ENCODE measurements around the gene HPGD. TPM values are rescaled to one million over a fixed set of nuclear protein-coding genes. Genes with fewer than 3 reads are reported as not detected.

Gene HPGD
- not detected in 2 replicates for total RNA-seq (2014; rRNA removed; shearing (Covaris generic); ENCODE audit: low replicate concordance)

DNA sequence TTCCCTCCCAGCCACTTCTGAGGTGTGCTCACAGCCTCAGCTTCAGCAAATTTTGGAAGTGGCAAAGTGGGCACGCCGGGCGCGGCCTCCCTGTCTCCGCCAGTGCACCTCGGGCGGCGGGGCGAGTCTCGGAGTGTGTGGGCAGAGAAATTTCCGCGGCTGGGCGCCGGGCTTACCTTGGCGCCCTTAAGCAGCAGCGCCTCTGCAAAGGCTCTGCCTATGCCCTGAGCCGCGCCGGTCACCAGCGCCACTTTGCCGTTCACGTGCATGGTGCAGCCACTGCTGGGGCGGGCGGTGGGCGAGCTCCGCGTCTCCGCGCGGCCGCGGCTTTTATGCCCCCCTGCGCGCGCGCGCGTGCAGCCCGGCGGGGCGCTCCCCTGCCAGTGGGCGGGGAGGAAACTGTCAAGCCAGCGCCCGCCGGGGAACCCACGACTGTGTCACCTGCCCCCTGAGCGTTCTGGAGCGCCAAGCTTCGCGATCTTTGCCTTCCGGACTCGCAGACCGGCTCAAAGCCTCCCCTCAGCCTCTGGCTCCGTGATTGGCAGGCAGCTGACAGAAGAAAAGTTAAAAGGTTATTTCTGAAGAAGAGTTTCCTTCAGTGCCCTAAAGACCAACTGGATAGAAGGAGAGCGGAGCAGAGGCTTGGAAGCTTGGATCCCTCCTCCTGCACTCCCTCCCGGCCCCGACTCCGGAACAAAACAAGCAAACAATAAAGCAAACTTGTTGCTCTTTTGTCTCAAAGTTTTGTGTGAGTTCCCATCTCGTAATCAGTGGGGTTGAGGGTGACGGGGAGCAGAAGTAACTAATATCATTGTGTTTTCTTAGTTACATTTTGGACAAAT, at the start of gene HPGD:
Gene HPGD, minus strand, starts transcription at position 306 of the 842 bp plus-strand sequence. Its CDS starts 37 bp downstream, at position 269.
- no peaks in the 10 kb centered on the region for H3K9me2 ChIP-seq (replicated peaks; ENCODE audit: insufficient read depth, low read length)
- H3K4me3 ChIP-seq (ENCODE audit: low read length), result no peak within 1 kb of the TSS
- H4K20me1 ChIP-seq (ENCODE audit: insufficient read depth, low read depth, low read length), result no peaks in the 10 kb centered on the region
- no peaks in the 10 kb centered on the region for H3K27me3 ChIP-seq (ENCODE audit: low read length)
- no peaks in the 10 kb centered on the region for H3K79me2 ChIP-seq (ENCODE audit: low read length)
- H3K4me2 ChIP-seq (ENCODE audit: low read depth, low read length, poor library complexity, severe bottlenecking), result no peak within 1 kb of the TSS
- no peak within 1 kb of the TSS for H3K27ac ChIP-seq (ENCODE audit: low read length)
- no peak within 1 kb of the TSS for H3K9ac ChIP-seq (ENCODE audit: low read length)
- H3K9me3 ChIP-seq (ENCODE audit: low read length), result no peaks in the 10 kb centered on the region
- no peaks in the 10 kb centered on the region for H3K4me1 ChIP-seq (ENCODE audit: low read length)
- no peak within 1 kb of the TSS for H2AFZ ChIP-seq (ENCODE audit: low read length)
- no peaks in the 10 kb centered on the region for H3K36me3 ChIP-seq (ENCODE audit: insufficient read depth, low read length)
- DNase-seq, result no peak

DNA sequence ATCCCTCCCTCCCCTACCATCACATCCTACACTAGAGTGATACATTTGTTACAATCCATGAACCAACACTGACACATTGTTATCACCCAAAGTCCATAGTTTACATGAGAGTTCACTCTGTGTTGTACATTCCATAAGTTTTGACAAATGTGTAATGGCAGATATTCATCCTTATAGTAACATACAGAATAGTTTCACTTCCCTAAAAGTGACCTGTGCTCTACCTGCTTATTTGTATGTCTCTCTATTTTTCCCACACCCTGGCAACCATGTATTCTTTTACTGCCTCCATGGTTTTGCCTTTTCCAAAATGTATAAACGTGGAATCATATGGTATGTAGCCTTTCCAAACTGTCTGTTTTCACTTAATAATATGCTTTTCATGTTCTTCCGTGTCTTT, 42.2 kb upstream of the HPGD start:
- no peaks in the 10 kb centered on the region for H3K9me3 ChIP-seq (ENCODE audit: low read length)
- H3K9me2 ChIP-seq (replicated peaks; ENCODE audit: insufficient read depth, low read length), result no peaks in the 10 kb centered on the region
- no peak for DNase-seq
- no peak overlapping the region for H3K4me2 ChIP-seq (ENCODE audit: low read depth, low read length, poor library complexity, severe bottlenecking)
- no peaks in the 10 kb centered on the region for H3K4me1 ChIP-seq (ENCODE audit: low read length)
- no peak overlapping the region for H3K4me3 ChIP-seq (ENCODE audit: low read length)
- no peak overlapping the region for H3K9ac ChIP-seq (ENCODE audit: low read length)
- H3K36me3 ChIP-seq (ENCODE audit: insufficient read depth, low read length), result no peaks in the 10 kb centered on the region
- no peaks in the 10 kb centered on the region for H3K27me3 ChIP-seq (ENCODE audit: low read length)
- H4K20me1 ChIP-seq (ENCODE audit: insufficient read depth, low read depth, low read length), result no peaks in the 10 kb centered on the region
- no peak overlapping the region for H3K27ac ChIP-seq (ENCODE audit: low read length)
- no peaks in the 10 kb centered on the region for H3K79me2 ChIP-seq (ENCODE audit: low read length)
- no peak overlapping the region for H2AFZ ChIP-seq (ENCODE audit: low read length)

DNA sequence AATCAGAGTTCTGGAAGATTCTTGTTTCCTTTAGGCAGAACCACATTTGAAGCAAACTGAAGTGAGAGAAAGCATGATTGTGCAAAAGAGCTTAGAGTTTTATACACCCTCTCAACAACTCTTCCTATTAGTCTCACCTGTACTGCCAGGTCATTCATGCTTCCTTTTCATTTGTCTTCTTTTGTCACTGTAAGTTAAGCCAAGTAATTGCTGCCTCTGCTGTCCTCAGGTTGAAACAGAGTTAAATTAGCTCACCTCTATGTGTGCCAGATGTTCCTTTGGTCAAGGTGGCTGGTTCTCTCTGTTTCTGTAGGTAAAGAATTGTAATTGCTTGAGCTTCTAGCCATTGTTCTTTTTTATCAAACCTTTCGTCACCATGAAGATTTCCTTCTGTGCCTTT, 41.1 kb upstream of the HPGD start:
- Histone ChIP-seq H3K36me3 (ENCODE audit: insufficient read depth, low read length) (no peaks in the 10 kb centered on the region), H3K27me3 (ENCODE audit: low read length) (no peaks in the 10 kb centered on the region), H2AFZ (ENCODE audit: low read length) (no peak overlapping the region)

DNA sequence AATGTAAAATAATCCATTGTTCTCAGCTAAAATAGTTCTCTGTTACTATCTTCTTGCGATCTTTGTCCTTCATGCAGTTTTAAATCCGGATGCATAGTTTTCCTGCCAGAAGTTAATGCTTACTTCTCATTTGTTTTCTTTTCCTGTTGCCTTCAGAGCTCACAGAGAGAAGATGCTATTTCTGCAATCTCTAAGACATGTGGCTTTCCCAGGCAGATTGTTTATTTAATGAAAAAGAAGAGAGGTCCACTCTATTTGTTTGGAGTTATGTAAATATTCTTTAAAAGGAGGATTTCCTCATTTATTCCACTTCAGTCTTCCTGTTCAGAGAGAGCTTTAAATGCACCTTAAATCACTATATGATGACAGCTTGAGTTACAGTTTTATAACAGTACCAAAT, 39.3 kb upstream of the HPGD start:
- DNase-seq, result no peak
- H3K27ac ChIP-seq (ENCODE audit: low read length), result no peak overlapping the region

More for the DNA sequence above, 41.1 kb upstream of the HPGD start:
- H3K9me3 ChIP-seq (ENCODE audit: low read length), result no peaks in the 10 kb centered on the region
- H3K4me2 ChIP-seq (ENCODE audit: low read depth, low read length, poor library complexity, severe bottlenecking), result no peak overlapping the region
- H3K4me3 ChIP-seq (ENCODE audit: low read length), result no peak overlapping the region
- no peak overlapping the region for H3K9ac ChIP-seq (ENCODE audit: low read length)
- no peak overlapping the region for H3K27ac ChIP-seq (ENCODE audit: low read length)
- no peaks in the 10 kb centered on the region for H3K9me2 ChIP-seq (replicated peaks; ENCODE audit: insufficient read depth, low read length)
- DNase-seq, result no peak
- no peaks in the 10 kb centered on the region for H3K79me2 ChIP-seq (ENCODE audit: low read length)
- no peaks in the 10 kb centered on the region for H3K4me1 ChIP-seq (ENCODE audit: low read length)
- no peaks in the 10 kb centered on the region for H4K20me1 ChIP-seq (ENCODE audit: insufficient read depth, low read depth, low read length)

DNA sequence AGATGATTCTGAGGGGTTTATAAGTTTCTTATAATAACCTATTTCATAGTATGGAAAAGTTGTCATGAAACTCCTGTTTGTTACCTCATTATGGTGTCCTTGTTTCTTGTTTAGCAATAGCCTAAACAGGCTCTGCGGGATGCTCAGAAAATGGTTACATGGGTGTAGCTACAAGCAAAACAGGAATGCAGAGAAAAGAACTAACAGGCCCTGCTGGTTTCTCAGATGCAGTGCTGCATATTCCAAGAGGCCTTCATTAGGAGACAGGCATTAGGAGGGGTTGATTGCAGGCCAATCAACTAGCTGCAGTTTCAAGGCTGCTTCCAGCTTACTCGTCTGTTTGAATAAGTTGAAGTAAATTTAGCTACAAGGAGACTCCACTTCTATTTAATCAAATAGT, 37.6 kb upstream of the HPGD start:
- DNase-seq, result no peak
- Histone ChIP-seq H3K79me2 (ENCODE audit: low read length) (no peaks in the 10 kb centered on the region), H3K27ac (ENCODE audit: low read length) (no peak overlapping the region), H3K36me3 (ENCODE audit: insufficient read depth, low read length) (no peaks in the 10 kb centered on the region), H3K4me3 (ENCODE audit: low read length) (no peak overlapping the region), H3K4me1 (ENCODE audit: low read length) (no peaks in the 10 kb centered on the region), H3K4me2 (ENCODE audit: low read depth, low read length, poor library complexity, severe bottlenecking) (no peak overlapping the region), H3K9me2 (replicated peaks; ENCODE audit: insufficient read depth, low read length) (no peaks in the 10 kb centered on the region), H4K20me1 (ENCODE audit: insufficient read depth, low read depth, low read length) (no peaks in the 10 kb centered on the region), H3K9me3 (ENCODE audit: low read length) (no peaks in the 10 kb centered on the region), H3K9ac (ENCODE audit: low read length) (no peak overlapping the region), H2AFZ (ENCODE audit: low read length) (no peak overlapping the region), H3K27me3 (ENCODE audit: low read length) (no peaks in the 10 kb centered on the region)

More for the DNA sequence above, 39.3 kb upstream of the HPGD start:
- H3K79me2 ChIP-seq (ENCODE audit: low read length), result no peaks in the 10 kb centered on the region
- no peaks in the 10 kb centered on the region for H3K4me1 ChIP-seq (ENCODE audit: low read length)
- H3K9me3 ChIP-seq (ENCODE audit: low read length), result no peaks in the 10 kb centered on the region
- H2AFZ ChIP-seq (ENCODE audit: low read length), result no peak overlapping the region
- no peak overlapping the region for H3K4me3 ChIP-seq (ENCODE audit: low read length)
- H3K36me3 ChIP-seq (ENCODE audit: insufficient read depth, low read length), result no peaks in the 10 kb centered on the region
- no peak overlapping the region for H3K9ac ChIP-seq (ENCODE audit: low read length)
- H4K20me1 ChIP-seq (ENCODE audit: insufficient read depth, low read depth, low read length), result no peaks in the 10 kb centered on the region
- H3K4me2 ChIP-seq (ENCODE audit: low read depth, low read length, poor library complexity, severe bottlenecking), result no peak overlapping the region
- no peaks in the 10 kb centered on the region for H3K9me2 ChIP-seq (replicated peaks; ENCODE audit: insufficient read depth, low read length)
- H3K27me3 ChIP-seq (ENCODE audit: low read length), result no peaks in the 10 kb centered on the region

DNA sequence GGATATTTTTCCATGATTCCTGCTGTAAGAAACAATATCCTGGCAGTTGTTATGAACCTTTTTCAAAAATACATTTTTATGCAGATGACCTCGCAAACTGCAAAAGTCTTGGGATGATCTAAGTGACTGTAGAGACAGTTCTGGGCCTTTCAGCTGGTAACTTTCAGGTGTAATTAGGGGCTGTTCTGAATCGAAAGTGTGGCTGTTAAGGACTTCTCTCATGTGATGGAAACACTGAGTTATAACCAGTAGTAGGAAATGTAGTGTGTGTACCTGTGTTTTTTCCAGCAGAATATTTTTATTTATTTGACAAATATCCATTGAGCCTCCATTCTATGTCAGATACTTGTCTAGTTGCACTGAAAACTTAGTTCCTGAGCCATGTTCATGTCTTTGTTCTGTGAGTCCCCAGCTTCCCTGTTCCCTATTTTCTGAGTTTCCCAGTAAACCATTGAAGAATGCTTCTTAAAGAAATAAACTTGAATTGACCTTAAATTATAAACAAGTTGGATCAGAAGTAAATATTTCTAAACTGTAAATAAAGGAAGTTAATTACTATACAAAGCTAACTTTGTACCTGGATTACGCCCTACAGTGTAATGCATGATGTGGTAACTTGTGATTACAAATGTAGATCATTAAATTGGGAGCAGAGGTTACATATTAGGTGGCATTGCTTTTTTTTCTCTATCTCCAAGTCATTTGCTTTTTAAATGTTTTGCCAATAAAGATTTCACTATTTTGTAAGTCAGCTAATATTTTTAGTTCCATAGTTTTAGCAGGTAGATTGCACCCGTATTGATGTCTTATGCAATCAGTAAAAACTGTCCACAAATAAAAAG, 33.7 kb upstream of the HPGD start:
- no peaks in the 10 kb centered on the region for H3K9me2 ChIP-seq (replicated peaks; ENCODE audit: insufficient read depth, low read length)
- H3K4me1 ChIP-seq (ENCODE audit: low read length), result no peaks in the 10 kb centered on the region
- H3K79me2 ChIP-seq (ENCODE audit: low read length), result no peaks in the 10 kb centered on the region
- H3K4me2 ChIP-seq (ENCODE audit: low read depth, low read length, poor library complexity, severe bottlenecking), result no peak overlapping the region
- no peak overlapping the region for H3K4me3 ChIP-seq (ENCODE audit: low read length)
- H2AFZ ChIP-seq (ENCODE audit: low read length), result no peak overlapping the region
- no peak overlapping the region for H3K27ac ChIP-seq (ENCODE audit: low read length)
- no peaks in the 10 kb centered on the region for H3K36me3 ChIP-seq (ENCODE audit: insufficient read depth, low read length)
- no peaks in the 10 kb centered on the region for H4K20me1 ChIP-seq (ENCODE audit: insufficient read depth, low read depth, low read length)
- H3K27me3 ChIP-seq (ENCODE audit: low read length), result no peaks in the 10 kb centered on the region
- no peak for DNase-seq
- no peaks in the 10 kb centered on the region for H3K9me3 ChIP-seq (ENCODE audit: low read length)
- no peak overlapping the region for H3K9ac ChIP-seq (ENCODE audit: low read length)

DNA sequence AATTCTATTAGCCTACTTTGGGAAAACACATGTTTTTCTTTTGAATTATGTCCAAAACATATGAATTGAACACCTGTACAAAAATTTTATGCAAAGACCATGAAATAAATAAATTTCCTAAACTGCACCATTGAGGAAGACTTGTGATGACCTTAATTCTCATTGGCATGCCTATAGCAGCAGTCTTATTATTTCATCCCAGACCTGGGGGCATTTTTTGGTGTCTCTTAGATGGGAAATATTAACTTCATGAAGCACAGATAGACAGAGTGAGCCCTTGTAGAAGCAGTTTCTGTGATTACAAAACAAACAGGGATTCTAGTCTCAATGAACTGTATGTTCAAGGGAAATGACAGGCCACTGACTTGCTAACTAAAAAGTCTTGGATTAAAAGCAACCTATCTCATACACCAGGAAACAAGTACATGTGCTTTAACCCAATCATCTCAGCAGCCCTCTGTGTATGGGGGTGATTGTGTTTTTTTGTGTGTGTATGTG, 32.0 kb upstream of the HPGD start:
- Histone ChIP-seq H3K27ac (ENCODE audit: low read length) (no peak overlapping the region), H3K27me3 (ENCODE audit: low read length) (no peaks in the 10 kb centered on the region), H3K4me2 (ENCODE audit: low read depth, low read length, poor library complexity, severe bottlenecking) (no peak overlapping the region), H3K9me3 (ENCODE audit: low read length) (no peaks in the 10 kb centered on the region), H3K9me2 (replicated peaks; ENCODE audit: insufficient read depth, low read length) (no peaks in the 10 kb centered on the region), H3K9ac (ENCODE audit: low read length) (no peak overlapping the region), H2AFZ (ENCODE audit: low read length) (no peak overlapping the region), H3K79me2 (ENCODE audit: low read length) (no peaks in the 10 kb centered on the region), H3K4me1 (ENCODE audit: low read length) (no peaks in the 10 kb centered on the region), H3K4me3 (ENCODE audit: low read length) (no peak overlapping the region), H4K20me1 (ENCODE audit: insufficient read depth, low read depth, low read length) (no peaks in the 10 kb centered on the region), H3K36me3 (ENCODE audit: insufficient read depth, low read length) (no peaks in the 10 kb centered on the region)
- no peak for DNase-seq

DNA sequence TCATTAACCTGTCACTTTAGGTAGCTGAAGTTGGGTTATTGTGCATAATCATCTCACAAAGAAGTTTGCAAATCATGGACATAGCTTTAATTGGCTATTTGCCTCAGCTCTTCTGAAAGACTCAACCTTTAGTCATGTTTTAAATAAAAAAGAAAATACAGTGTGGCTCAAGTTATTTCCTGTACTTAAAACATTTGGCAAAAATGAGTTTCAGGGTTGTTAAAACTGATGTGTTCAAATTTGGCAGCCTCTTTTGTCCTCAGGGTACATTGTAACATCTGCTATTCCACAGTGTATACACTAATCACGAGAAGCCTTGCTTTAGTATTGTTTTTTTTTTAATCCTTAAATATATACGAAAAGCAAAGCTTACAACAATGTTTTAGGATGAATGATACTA, 31.5 kb upstream of the HPGD start:
- H3K4me2 ChIP-seq (ENCODE audit: low read depth, low read length, poor library complexity, severe bottlenecking), result no peak overlapping the region
- no peak overlapping the region for H3K27ac ChIP-seq (ENCODE audit: low read length)
- no peaks in the 10 kb centered on the region for H3K36me3 ChIP-seq (ENCODE audit: insufficient read depth, low read length)
- DNase-seq, result no peak
- no peaks in the 10 kb centered on the region for H3K9me2 ChIP-seq (replicated peaks; ENCODE audit: insufficient read depth, low read length)
- H3K4me1 ChIP-seq (ENCODE audit: low read length), result no peaks in the 10 kb centered on the region
- no peak overlapping the region for H3K9ac ChIP-seq (ENCODE audit: low read length)
- no peaks in the 10 kb centered on the region for H3K27me3 ChIP-seq (ENCODE audit: low read length)
- H3K9me3 ChIP-seq (ENCODE audit: low read length), result no peaks in the 10 kb centered on the region
- no peaks in the 10 kb centered on the region for H4K20me1 ChIP-seq (ENCODE audit: insufficient read depth, low read depth, low read length)
- no peaks in the 10 kb centered on the region for H3K79me2 ChIP-seq (ENCODE audit: low read length)
- H2AFZ ChIP-seq (ENCODE audit: low read length), result no peak overlapping the region
- H3K4me3 ChIP-seq (ENCODE audit: low read length), result no peak overlapping the region

All from Karpas-422 (cell line).